GM18858 (cell line): ENCODE measurements around the gene TGM2.

ENCODE experiments used
- ATAC-seq: cut with Tn5 transposase; IDR thresholded peaks from one replicate; pipeline ENCODE4 v1.9.1; 2021; ENCODE audit not compliant: unreplicated experiment

TGM2 gene

DNA sequence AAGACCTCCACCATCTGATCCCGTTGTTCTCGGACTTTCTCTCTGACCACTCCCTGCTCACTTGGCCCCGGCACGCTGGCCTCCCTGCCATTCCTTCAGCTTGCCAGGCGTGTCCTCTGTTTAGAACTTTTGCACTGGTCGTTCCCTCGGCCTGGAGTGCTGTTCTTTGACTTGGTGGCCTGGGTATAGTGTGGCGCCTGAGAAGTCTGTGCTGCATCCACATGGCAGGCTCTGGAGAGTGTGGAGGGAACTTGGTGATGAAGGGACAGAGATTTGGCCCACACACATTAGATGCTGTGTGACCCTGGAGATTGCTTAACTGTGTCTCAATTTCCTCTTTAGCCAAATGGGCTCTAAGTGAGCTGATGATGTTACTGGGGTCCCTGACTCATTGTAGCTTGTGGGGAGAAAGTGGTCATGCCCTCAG, 13.0 kb upstream of the TGM2 start:
- no peak for ATAC-seq

DNA sequence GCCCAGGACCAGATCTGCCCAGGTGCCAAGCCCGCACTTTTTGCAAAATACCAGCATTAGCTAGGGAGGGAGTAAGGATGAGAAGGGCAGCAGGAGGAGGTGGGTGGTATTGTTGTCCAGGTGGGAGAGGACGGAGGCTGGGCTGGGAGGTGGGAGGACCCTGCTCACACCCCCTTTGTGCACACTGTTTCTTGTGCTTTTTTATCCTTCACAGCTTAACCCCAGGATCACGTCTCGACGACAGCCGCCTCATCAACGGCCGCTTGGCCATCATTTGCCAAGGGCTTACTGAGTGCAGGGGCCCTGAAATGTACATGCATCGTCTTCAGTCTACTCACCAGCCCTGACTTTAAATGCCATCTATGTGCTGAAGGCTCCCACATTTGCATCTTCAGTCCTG, 12.1 kb upstream of the TGM2 start:
- no peak for ATAC-seq

DNA sequence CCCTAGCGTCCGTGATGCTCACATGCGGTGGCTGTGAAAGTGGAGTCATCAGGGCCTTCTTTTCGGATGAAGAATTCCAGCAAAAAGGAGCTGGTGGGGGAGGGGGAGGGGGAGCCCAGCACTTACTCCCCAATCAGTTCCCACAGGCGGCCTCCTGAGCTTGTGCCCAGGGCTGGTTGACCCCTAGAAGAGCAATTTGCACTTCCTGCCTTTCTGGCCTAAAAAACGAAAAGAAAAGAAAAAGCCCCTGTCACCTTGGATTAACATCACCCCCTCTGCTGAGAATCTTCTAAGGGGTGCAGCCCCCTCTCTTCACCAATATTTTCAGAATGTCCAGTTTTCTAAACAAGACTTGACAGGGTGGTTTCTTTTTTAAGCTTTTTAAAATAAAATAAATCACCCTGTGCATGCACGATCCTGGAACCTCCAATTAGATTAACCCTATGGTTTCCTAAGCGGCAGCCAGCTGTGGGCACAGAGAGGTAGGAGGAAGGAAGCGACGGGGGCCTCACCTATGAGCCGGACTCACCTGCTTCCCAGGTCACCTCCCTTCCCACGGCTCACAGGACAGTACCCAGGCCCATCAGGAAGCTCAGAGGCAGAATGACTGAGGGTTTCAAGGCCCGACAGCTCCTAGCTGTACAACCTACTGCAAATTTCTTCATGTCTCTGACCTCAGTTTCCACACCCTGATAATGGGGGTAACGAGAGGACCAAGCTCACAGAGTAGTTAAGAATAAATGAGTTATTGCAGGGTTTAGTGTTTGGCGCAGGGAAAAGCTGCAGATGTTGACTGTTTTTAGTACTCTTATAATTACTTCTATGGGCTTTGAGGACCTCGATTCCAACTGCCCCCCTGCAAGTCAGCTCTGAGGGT, 10.5 kb upstream of the TGM2 start:
- ATAC-seq = no peak

- no peak for ATAC-seq
Measured at GRCh38 chr20:38173237-38174156, 8.4 kb upstream of the TGM2 start.

DNA sequence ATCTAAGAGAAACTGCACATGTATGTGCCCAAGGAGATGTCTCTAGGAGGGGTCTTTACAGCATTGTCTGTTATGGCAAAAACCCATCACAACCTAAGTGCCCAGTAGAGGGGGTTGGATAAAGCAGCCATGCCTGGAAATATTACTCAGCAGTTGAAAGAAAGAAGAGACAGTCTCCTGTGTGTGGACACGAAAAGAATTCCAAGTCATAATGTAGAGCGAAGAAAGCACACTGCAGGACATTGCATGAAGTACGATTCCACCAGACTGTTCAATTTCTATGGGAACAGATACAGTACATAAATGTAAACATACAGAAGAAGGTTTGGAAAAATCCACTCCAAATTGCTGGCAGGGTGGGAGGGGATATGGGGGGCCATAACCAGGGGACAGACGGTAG, 7.3 kb upstream of the TGM2 start:
- no peak for ATAC-seq

DNA sequence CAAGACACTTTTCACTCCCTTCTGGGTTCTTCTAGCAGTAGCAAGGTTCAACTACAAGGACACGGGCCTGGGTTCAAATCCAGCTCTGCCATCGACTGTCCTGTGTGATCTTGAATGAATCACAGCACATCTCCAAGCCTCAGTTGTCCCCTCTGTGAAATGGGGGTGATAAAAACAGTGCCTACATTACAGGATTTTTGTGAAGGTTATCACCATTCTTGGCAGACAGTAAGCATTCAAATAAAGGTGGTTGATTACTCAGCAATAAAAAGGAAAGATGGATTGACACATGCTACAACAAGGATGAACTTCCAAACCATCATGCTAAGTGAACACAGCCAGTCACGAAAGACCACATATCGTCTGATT, 6.6 kb upstream of the TGM2 start:
- ATAC-seq = no peak

DNA sequence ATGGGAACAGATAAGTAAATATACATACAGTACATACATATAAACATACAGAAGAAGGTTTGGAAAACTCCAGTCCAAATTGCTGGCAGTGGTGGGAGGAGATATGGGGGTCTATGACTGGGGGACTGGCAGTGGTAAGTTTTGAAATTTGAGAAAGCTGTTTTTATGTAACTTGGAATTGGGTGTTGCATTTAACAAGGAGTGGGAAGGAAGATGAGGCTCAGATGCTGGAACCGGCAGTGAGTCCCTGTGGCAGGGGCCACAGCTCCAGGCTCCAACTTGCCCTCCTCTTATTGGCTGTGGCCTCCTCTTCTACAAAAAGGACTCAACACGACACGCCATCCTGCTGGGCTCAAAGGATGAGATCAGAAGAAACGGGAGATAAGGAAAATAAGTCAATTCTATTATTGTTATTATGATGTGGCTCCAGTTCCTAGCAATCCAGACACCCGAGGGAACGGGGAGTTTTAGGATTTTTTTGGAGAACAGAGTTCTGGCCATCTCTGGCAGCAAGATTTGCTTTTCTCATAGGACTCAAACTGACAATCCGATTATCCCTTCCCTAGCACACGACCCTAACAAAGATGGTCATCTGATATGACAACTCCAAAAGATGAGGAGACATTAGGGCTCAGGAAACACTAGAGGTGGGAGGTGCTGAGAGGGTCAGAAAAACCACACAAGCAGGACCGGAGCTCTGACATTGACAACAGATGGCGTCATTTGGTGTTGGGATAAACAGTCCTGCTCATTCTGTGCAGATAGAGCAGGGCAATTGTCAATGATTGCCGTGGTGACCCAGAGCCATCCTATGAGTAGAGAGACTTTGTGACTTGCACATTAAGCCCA, 6.0 kb upstream of the TGM2 start:
- ATAC-seq = no peak

DNA sequence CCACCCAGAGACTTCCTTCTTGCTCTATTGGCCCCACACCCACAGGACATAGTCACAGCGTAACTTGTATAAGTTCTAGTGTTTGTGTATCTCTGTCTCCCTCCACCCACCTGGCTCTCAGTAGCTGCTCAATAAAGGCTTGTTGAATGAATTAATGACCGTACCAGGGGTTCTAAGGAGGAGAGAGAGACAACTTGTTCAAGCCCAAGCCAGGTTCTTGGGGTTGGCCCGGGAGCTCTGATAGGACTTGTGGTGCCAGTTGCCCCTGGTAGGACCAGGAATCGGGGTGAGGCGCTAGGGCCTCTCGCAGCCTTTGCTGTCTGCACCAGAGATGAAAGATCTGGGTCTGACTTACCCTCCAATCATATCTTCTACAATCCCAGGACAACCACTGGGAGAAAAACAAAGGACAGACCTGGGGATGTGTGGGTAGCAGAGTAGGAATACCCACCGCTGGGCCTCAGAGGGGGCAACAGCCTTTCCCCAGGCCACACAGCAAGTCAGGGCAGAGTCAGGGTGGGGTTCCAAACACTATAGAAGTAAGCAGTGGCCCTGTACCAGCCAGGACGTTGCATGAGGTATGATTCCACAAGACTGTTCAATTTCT, 5.3 kb upstream of the TGM2 start:
- ATAC-seq = no peak

GRCh38 chr20:38169636-38170193, 4.6 kb upstream of the TGM2 start:
- ATAC-seq = no peak

DNA sequence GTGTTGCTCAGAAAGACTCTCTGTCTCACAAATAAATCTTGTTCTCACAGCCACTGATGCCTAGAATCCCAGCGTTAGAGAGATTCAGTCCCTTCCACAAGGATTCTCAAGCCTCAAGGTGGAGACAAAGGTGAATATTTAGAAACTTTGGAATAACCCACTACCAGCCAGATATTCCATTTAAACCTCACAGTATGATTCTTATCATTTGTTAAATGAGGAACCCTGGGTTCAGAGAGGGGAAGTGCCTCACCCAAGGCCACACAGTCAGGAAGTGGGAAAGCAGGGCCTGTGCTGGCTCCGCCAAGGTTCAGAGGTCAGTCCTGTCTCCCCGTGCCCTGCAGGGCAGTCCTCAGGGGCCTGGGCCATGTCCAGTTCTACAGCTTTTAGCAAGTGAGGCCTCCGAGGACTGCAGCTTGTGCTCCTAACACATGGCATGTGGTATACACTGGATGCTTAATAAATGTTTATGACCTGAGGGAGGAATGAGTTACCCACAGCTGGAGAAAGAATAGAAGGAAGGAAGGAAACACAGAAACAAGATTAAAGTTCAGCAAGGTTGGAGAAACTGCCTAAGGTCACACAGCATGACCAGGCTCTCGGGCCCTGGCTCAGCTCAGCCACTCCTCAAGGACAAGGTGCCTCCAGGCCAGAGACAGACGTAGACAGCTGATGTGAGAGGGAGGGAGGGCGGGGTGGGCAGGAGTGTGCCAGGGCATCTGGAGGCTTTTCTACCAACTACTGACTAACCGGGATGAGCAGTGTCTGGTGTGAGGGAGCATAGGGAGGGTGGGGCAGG, 3.9 kb upstream of the TGM2 start:
- no peak for ATAC-seq

- no peak for ATAC-seq
Measured at GRCh38 chr20:38167851-38168760, 3.0 kb upstream of the TGM2 start.

DNA sequence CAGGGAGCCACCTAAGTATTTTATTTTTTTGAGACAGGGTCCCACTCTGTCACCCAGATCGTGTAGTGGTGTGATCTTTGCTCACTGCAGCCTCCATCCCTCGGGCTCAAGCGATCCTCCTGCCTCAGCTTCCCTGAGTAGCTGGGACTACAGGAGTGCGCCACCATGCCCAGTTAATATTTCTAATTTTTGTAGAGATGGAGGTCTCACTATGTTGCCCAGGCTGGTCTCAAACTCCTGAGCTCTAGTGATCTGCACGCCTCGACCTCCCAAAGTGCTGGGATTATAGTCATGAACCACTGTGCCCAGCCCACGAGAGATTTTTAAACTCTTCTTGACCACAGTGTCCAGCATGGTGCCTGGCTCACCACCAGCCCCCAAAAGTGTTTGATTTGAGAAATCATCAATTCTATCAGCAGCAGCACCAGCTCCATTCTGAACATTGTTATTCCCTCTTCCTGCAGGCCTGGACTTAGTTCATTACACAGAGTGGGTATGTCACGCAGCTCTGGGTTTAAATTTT, 2.3 kb upstream of the TGM2 start:
- ATAC-seq = no peak

- no peak for ATAC-seq
Measured at GRCh38 chr20:38166703-38167233, 1.7 kb upstream of the TGM2 start.

- ATAC-seq = no peak
Measured at GRCh38 chr20:38165966-38166702, 1.1 kb upstream of the TGM2 start.

- ATAC-seq = no peak
Measured at GRCh38 chr20:38164624-38165088, 414 bp downstream of the TGM2 start.

GRCh38 chr20:38164069-38164468, 1.0 kb downstream of the TGM2 start:
- no peak for ATAC-seq
